ENCODE data around the gene CHRNE. TPM values are rescaled to one million over a fixed set of nuclear protein-coding genes. Genes with fewer than 3 reads are reported as not detected.
A peak's percentile ranks its signal among the peaks of the same experiment; 100 is the strongest.

The CHRNE gene
- total RNA-seq, 1 donor from 2014 or later: 0.98 TPM

DNA sequence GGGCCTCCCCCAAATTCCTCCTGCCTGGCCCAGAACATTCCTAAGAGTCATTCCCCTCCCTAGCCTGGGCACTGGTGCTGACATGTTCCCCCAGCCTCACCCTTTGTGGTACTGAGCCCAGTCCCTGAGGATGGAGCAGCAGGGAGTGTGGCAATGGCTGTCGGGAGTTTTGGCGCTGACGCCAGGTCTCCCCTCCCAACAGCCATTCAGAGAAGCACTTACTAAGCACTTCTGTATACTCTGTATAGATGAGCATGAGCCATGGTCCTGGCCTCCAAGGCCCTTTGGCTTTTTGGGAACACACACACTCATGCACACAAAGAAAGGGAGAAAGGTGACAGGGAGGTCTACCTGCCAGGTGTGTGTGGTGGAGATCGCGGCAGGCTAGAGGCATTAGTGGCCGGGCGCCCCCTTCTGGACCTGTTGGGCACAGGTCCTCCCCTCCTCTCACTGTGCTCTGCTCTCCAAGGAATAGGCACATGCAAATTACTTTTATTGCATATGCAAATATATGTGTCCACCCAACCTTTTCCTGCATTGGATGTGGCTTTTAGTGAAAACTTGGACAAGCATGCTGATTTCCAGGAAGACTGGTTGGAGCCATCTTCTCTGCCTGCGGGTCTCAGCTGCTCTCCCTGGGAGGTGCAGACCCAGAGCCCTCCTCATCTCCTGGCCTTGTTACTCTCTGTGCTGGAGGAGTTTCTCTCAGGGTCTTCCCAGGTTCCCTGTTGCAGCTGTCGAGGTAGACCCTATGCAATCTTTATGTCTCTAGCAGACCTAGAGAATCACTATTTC lies 20.9 kb downstream of the CHRNE start:
- Histone ChIP-seq H3K9me3 (no peaks in the 10 kb centered on the region), H3K27ac (no peak overlapping the region), H3K27me3 (no peaks in the 10 kb centered on the region), H3K36me3 (peaks cover 0 to 46% of the 10 kb centered on the region in 2 donors), H3K4me1 (no peaks in the 10 kb centered on the region), H3K4me3 (no peak overlapping the region)
- no peak for DNase-seq (ENCODE audit: extremely low spot score in 2 of 2)
- intact Hi-C loops (cut with DNase I): no loop called here
- TF ChIP-seq POLR2AphosphoS5 (IDR thresholded peaks at IDR 0.05; ENCODE audit: insufficient read depth in 1 of 2, low read depth in 1 of 2) (peak in 1 of 2 donors; percentile 28), POLR2A (IDR thresholded peaks at IDR 0.05) (no peak)
- TF ChIP-seq, protein P1, sequence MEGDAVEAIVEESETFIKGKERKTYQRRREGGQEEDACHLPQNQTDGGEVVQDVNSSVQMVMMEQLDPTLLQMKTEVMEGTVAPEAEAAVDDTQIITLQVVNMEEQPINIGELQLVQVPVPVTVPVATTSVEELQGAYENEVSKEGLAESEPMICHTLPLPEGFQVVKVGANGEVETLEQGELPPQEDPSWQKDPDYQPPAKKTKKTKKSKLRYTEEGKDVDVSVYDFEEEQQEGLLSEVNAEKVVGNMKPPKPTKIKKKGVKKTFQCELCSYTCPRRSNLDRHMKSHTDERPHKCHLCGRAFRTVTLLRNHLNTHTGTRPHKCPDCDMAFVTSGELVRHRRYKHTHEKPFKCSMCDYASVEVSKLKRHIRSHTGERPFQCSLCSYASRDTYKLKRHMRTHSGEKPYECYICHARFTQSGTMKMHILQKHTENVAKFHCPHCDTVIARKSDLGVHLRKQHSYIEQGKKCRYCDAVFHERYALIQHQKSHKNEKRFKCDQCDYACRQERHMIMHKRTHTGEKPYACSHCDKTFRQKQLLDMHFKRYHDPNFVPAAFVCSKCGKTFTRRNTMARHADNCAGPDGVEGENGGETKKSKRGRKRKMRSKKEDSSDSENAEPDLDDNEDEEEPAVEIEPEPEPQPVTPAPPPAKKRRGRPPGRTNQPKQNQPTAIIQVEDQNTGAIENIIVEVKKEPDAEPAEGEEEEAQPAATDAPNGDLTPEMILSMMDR (IDR thresholded peaks at IDR 0.05): peak; percentile 36 to 56 (median 54)

DNA sequence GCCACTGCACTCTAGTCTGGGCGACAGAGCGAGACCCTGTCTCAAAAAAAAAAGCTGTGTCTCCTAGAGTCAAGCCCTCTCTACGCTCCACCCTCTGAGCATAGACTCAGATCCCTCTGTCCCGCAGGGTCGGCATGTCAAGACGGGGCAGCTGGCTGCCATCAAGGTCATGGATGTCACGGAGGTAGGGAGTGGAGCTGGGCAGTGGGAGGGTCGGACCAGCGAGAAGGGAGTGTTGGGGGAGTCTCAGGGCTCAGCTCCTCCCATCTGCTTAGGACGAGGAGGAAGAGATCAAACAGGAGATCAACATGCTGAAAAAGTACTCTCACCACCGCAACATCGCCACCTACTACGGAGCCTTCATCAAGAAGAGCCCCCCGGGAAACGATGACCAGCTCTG lies 22.0 kb downstream of the CHRNE start:
- no peak overlapping the region for H3K27ac ChIP-seq

DNA sequence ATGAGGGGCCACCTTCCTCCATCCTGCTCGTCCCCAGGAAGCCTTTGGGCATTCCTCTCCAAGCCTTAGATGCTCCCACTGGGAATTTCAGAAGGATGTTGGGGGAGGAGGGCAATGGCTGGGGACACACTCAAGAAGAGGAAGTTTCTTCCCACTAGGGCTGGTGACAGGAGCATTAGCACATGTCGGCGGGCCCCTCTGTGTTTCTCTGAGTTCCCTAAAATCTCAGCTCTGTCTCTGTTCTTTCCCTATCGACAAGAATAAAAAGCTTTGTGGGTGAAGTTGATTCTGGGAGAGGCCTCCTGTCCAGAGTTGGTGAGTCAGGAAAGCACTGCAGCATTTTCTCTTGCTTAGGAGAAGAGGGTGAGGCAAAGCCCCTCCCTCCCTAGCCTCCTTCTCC lies 23.3 kb downstream of the CHRNE start:
- DNase-seq (ENCODE audit: extremely low spot score in 2 of 2): no peak
- no peak overlapping the region for H3K27ac ChIP-seq
- no peaks in the 10 kb centered on the region for H3K9me3 ChIP-seq
- intact Hi-C loops (cut with DNase I): no loop called here
- H3K36me3 ChIP-seq: peaks cover 0 to 22% of the 10 kb centered on the region in 2 donors
- TF ChIP-seq POLR2A (IDR thresholded peaks at IDR 0.05) (no peak), POLR2AphosphoS5 (IDR thresholded peaks at IDR 0.05; ENCODE audit: insufficient read depth in 1 of 2, low read depth in 1 of 2) (no peak)
- TF ChIP-seq, protein P1 (IDR thresholded peaks at IDR 0.05): no peak
- no peaks in the 10 kb centered on the region for H3K27me3 ChIP-seq
- H3K4me3 ChIP-seq: no peak overlapping the region
- no peaks in the 10 kb centered on the region for H3K4me1 ChIP-seq

More for the DNA sequence above, 22.0 kb downstream of the CHRNE start:
- Histone ChIP-seq H3K36me3 (peaks cover 0 to 35% of the 10 kb centered on the region in 2 donors), H3K4me3 (no peak overlapping the region), H3K9me3 (no peaks in the 10 kb centered on the region), H3K27me3 (no peaks in the 10 kb centered on the region), H3K4me1 (no peaks in the 10 kb centered on the region)
- no peak for DNase-seq (ENCODE audit: extremely low spot score in 2 of 2)
- no peak for TF ChIP-seq POLR2A (IDR thresholded peaks at IDR 0.05)
- TF ChIP-seq, protein P1 (IDR thresholded peaks at IDR 0.05): no peak
- no peak for TF ChIP-seq POLR2AphosphoS5 (IDR thresholded peaks at IDR 0.05; ENCODE audit: insufficient read depth in 1 of 2, low read depth in 1 of 2)
- intact Hi-C loops (cut with DNase I): no loop called here

DNA sequence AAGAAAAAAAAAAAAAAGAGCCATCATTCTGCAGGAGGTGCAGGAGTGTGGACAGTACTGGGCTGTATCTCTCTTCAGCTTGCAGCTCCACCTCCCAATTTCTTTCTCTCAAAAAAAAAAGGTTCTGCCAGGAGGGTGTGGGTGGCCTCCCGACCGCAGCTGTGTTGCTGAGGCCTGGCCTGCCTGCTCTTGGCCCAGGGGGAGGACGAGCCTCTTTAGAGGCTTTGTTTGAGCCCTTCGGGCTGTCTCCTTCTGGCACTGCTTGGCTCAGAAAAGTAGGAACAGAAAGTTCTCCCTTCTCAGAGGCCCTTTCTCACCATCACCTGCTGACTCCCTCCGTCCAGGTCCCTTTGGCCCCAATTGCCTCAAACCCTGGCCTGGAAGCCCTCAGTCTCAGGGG lies 25.8 kb downstream of the CHRNE start:
- no peak for DNase-seq (ENCODE audit: extremely low spot score in 2 of 2)
- Histone ChIP-seq H3K9me3 (no peaks in the 10 kb centered on the region), H3K27ac (no peak overlapping the region), H3K27me3 (no peaks in the 10 kb centered on the region), H3K4me3 (no peak overlapping the region), H3K36me3 (peaks cover 0 to 19% of the 10 kb centered on the region in 2 donors), H3K4me1 (no peaks in the 10 kb centered on the region)
- TF ChIP-seq, protein P1 (IDR thresholded peaks at IDR 0.05): no peak
- TF ChIP-seq POLR2A (IDR thresholded peaks at IDR 0.05): no peak
- no peak for TF ChIP-seq POLR2AphosphoS5 (IDR thresholded peaks at IDR 0.05; ENCODE audit: insufficient read depth in 1 of 2, low read depth in 1 of 2)
- intact Hi-C loops (cut with DNase I): no loop called here

DNA sequence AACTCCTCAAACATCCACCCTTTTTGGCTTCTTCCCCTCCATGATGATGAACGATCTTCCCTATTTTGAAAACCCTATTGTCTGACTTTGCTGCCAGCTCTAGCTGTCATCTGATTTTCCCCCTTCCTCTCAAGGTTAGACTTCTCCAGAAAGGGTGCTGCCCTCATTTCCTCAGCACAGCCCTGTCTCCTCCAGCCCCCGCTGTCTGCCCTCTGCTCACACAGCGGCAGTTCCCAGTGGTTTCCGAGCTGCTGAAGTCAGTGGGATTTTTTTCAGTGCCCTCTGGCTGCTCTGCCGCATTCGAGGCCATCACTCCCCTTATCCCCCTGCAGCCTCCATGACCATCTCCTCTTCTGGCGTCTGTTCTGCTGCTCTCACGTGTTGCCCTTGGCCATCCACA lies 30.1 kb downstream of the CHRNE start:
- Histone ChIP-seq H3K36me3 (peaks cover 0 to 4% of the 10 kb centered on the region in 2 donors), H3K4me3 (no peak overlapping the region), H3K27ac (no peak overlapping the region), H3K4me1 (no peaks in the 10 kb centered on the region), H3K27me3 (no peaks in the 10 kb centered on the region), H3K9me3 (no peaks in the 10 kb centered on the region)
- intact Hi-C loops (cut with DNase I): no loop called here
- TF ChIP-seq POLR2AphosphoS5 (IDR thresholded peaks at IDR 0.05; ENCODE audit: insufficient read depth in 1 of 2, low read depth in 1 of 2) (no peak), POLR2A (IDR thresholded peaks at IDR 0.05) (no peak)
- TF ChIP-seq, protein P1 (IDR thresholded peaks at IDR 0.05): no peak
- DNase-seq (ENCODE audit: extremely low spot score in 2 of 2): no peak
